Ishikawa (cell line): Measurements from ENCODE around the gene POTEG.
"Not testable (repeated sequence)": the region's sequence is repeated elsewhere in the genome, so short reads cannot be mapped to it uniquely, and the experiment has no call there.

Source experiments
- CEBPB ChIP-seq: IDR thresholded peaks from 2 replicates; pipeline ENCODE4 v1.6.1; 2012
- CREB1 ChIP-seq: IDR thresholded peaks from 2 replicates; pipeline ENCODE4 v1.6.1; 2012; ENCODE audit warnings: low read depth
- TAF1 ChIP-seq: IDR thresholded peaks from 2 replicates; pipeline ENCODE4 v1.6.1; 2012; ENCODE audit warnings: low read depth, mild to moderate bottlenecking

Gene POTEG

DNA sequence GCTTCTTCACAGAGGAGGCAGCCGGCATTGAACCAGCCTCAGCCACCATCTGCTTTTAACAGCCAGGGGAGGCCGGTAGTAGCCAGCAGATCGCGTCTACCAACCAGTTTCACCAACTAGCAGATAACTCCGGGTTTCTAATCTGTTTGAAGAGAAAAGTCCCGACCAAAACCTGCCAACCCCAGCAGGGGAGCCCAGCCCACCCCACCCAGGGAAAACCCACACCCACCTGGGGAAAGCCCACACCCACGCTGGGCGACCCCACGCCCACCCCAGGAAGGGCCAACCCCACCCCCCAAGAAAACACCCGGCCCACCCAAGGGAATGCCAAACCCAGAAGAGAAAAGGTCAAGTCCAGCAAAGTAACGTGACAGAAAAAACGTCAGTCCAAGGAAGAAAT lies at the start of gene POTEG:
Gene POTEG, minus strand, starts transcription at position 101 of the 400 bp plus-strand sequence. Its CDS starts 52 bp downstream, at position 49.
- not testable (repeated sequence) for TF ChIP-seq CEBPB, CREB1, TAF1
